Endothelial cell of umbilical vein (primary cell): ENCODE data around the gene ATG10. TPM values are rescaled to one million over a fixed set of nuclear protein-coding genes. Genes with fewer than 3 reads are reported as not detected.

Experiments used
- BruUV-seq: library from RNA; stranded (reverse); fragments of 400-500 nt; replicated peaks from 2 replicates; lab custom pipeline; 2021; lab: Mats Ljungman, UMichigan
- CTCF ChIA-PET: fragments of 300-600, 350-600 bp; sonication (Branson Sonifier 250); formaldehyde crosslinking; loops from one replicate; lab custom pipeline; 2021; ENCODE audit warnings: antibody characterized with exemption, inconsistent platforms; lab: Charles Lee
- POLR2A ChIA-PET: fragments of 300-600, 350-600 bp; sonication (Branson Sonifier 250); formaldehyde crosslinking; loops from one replicate; lab custom pipeline; 2021; ENCODE audit warnings: antibody characterized with exemption, inconsistent platforms; lab: Charles Lee
- DNase-seq: peaks from one replicate; pipeline ENCODE4 v3.0.0-alpha.2; 2011; ENCODE audit warnings: low read depth, low spot score
- FAIRE-seq: peaks from 2 replicates; lab custom pipeline; 2011; peaks lifted over from hg19 to GRCh38; lab: Jason Lieb, UNC
- H2AFZ ChIP-seq: 2 replicates; pipeline ENCODE4 v1.6.0; 2012; ENCODE audit warnings: low read depth, low read length, control low read depth, inconsistent platforms
- H3K27ac ChIP-seq: 2 replicates; pipeline ENCODE4 v1.5.1; 2011; ENCODE audit warnings: low read depth, mild to moderate bottlenecking, control low read depth, low read length, moderate library complexity; ENCODE audit not compliant: insufficient read depth
- H3K27me3 ChIP-seq, 2 experiments: 2 replicates each; pipeline versions ENCODE4 v1.6.0 to v1.6.1; 2011; ENCODE audit warnings: low read length in 2 of 2, mixed read lengths in 1 of 2; ENCODE audit not compliant: control insufficient read depth in 2 of 2, insufficient read depth in 2 of 2
- H3K36me3 ChIP-seq, 2 experiments: 2 replicates in 1 of 2; 3 replicates in 1 of 2; pipeline ENCODE4 v1.5.1; 2011; ENCODE audit warnings: low read length in 2 of 2, mild to moderate bottlenecking in 1 of 2, moderate library complexity in 1 of 2; ENCODE audit not compliant: control insufficient read depth in 2 of 2, insufficient read depth in 2 of 2; ENCODE audit errors: extremely low read depth in 1 of 2
- H3K4me1 ChIP-seq: 3 replicates; pipeline ENCODE4 v1.5.1; 2011; ENCODE audit warnings: mild to moderate bottlenecking, low read length; ENCODE audit not compliant: control insufficient read depth, insufficient read depth; ENCODE audit errors: extremely low read depth
- H3K4me2 ChIP-seq: 2 replicates; pipeline ENCODE4 v1.6.1; 2011; ENCODE audit warnings: low read length, control low read depth, mixed read lengths; ENCODE audit not compliant: insufficient read depth
- H3K4me3 ChIP-seq, 3 experiments: fragments of 200-600 bp in 1 of 3; sonication (generic), shearing (Covaris generic) in 1 of 3; replicated peaks in 1 of 3; 2 replicates each; pipeline ENCODE4 v1.5.1; 2011 to 2016; ENCODE audit warnings: control low read depth in 3 of 3, low read length in 3 of 3, mild to moderate bottlenecking in 2 of 3, inconsistent platforms in 1 of 3, low read depth in 1 of 3, moderate library complexity in 1 of 3; ENCODE audit not compliant: insufficient read depth in 1 of 3
- H3K79me2 ChIP-seq: 2 replicates; pipeline ENCODE4 v1.6.0; 2012; ENCODE audit warnings: low read length, inconsistent platforms; ENCODE audit not compliant: control insufficient read depth, insufficient read depth
- H3K9ac ChIP-seq: replicated peaks from 2 replicates; pipeline ENCODE3; 2011; ENCODE audit warnings: low read length, control low read depth; ENCODE audit not compliant: insufficient read depth; ENCODE audit errors: extremely low read depth
- H3K9me1 ChIP-seq: replicated peaks from 3 replicates; pipeline ENCODE4 v1.6.0; 2011; ENCODE audit warnings: mild to moderate bottlenecking, low read length; ENCODE audit not compliant: control insufficient read depth, insufficient read depth; ENCODE audit errors: extremely low read depth
- H3K9me3 ChIP-seq: replicated peaks from 2 replicates; pipeline ENCODE4 v1.5.1; 2012; ENCODE audit warnings: low read length, inconsistent platforms; ENCODE audit not compliant: control insufficient read depth, insufficient read depth
- H4K20me1 ChIP-seq: replicated peaks from 2 replicates; pipeline ENCODE3; 2011; ENCODE audit warnings: mild to moderate bottlenecking, low read length; ENCODE audit not compliant: control insufficient read depth, insufficient read depth; ENCODE audit errors: extremely low read depth
- EZH2 ChIP-seq: IDR thresholded peaks from 2 replicates; pipeline ENCODE4 v1.6.1; 2012; ENCODE audit warnings: borderline replicate concordance, low read depth, mild to moderate bottlenecking, moderate library complexity, low read length, inconsistent platforms; ENCODE audit not compliant: severe bottlenecking
- FOS ChIP-seq: IDR thresholded peaks from 2 replicates; pipeline ENCODE4 v1.6.1; 2011; ENCODE audit warnings: mild to moderate bottlenecking, low read length, moderate library complexity, borderline replicate concordance; ENCODE audit not compliant: insufficient read depth
- GATA2 ChIP-seq: IDR thresholded peaks from 2 replicates; pipeline ENCODE4 v1.7.0; 2011; ENCODE audit warnings: low read depth, mild to moderate bottlenecking, moderate library complexity, mixed read lengths, low read length; ENCODE audit not compliant: insufficient read length, insufficient read depth
- JUN ChIP-seq: IDR thresholded peaks from 2 replicates; pipeline ENCODE4 v1.6.1; 2011; ENCODE audit warnings: borderline replicate concordance, low read depth; ENCODE audit not compliant: insufficient read length, insufficient read depth
- MYC ChIP-seq: IDR thresholded peaks from one replicate; pipeline ENCODE4 v1.6.1; 2011; ENCODE audit warnings: mild to moderate bottlenecking, low read depth, low read length
- POLR2A ChIP-seq: IDR thresholded peaks from 2 replicates; pipeline ENCODE4 v1.6.1; 2012; ENCODE audit warnings: low read depth, mild to moderate bottlenecking, control low read depth, low read length
- POLR2AphosphoS5 ChIP-seq: IDR thresholded peaks from 2 replicates; pipeline ENCODE4 v1.6.1; 2012; ENCODE audit warnings: low read depth, mild to moderate bottlenecking, control low read depth, low read length, moderate library complexity; ENCODE audit not compliant: insufficient read depth
- dilution Hi-C: fragments of 300-500 bp; cut with MboI; formaldehyde crosslinking; loops from one replicate; pipeline ENCODE4 v1.15.0; 2019; ENCODE audit warnings: low sequenced_read_pairs; ENCODE audit not compliant: extremely low pct_ligation_motif_present
- intact Hi-C: fragments of 100-400 bp; cut with micrococcal nuclease; formaldehyde crosslinking; loops from one replicate; pipeline ENCODE4 v1.10.0; 2022
- polyA plus RNA-seq, 4 experiments: library from polyadenylated mRNA; depleted of rRNA in 3 of 4; stranded (reverse) in 3 of 4; unstranded in 1 of 4; fragments of >200 nt; gene quantifications; 2 replicates each; pipeline versions ENCODE4 v1.2.1 to v1.2.3, GENCODE V29; 2011 to 2012; ENCODE audit warnings: missing spikeins in 1 of 4
- total RNA-seq: library from RNA; stranded (reverse); gene quantifications from 2 replicates; pipeline ENCODE4 v1.2.3, GENCODE V29; 2021
- TF ChIP-seq, protein P1 (sequence below), 2 donors: IDR thresholded peaks; 1 replicate in 1 of 2; 2 replicates in 1 of 2; pipeline ENCODE4 v1.5.1; 2011; ENCODE audit warnings: low read length in 2 of 2, mild to moderate bottlenecking in 2 of 2, moderate library complexity in 2 of 2, control low read depth in 1 of 2, inconsistent platforms in 1 of 2, low read depth in 1 of 2; ENCODE audit not compliant: insufficient read depth in 1 of 2; ENCODE audit errors: extremely low read depth in 1 of 2
- TF ChIP-seq, protein P2 (sequence below): IDR thresholded peaks from 2 replicates; pipeline ENCODE4 v1.6.1; 2011; ENCODE audit not compliant: insufficient read depth, insufficient read length

The ATG10 gene
- total and polyA plus RNA-seq, 2 donors (not counting 3 experiments of a cell fraction or from before 2014, with no cell fraction given), result 1.6 to 3.9 TPM

DNA sequence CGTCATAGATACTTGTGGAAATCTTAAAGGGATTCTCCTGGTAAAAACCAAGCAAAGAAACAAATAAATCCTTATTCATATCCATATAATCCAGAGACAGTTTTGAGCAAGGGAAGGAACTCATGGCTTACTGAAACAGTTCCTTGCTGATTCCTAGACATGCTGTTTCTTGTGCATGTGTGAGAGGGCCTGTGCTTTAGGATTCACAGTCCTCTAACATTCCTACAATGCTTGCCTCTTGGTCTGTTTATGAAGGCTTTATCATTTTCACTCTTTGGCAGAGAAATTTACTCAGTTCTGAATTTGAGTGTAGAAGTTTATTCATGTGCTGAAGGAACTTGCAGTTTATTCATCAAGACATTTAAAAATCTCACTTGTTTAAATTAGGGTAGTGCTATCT, 183.0 kb downstream of the ATG10 start:
- Histone ChIP-seq H2AFZ (no peak overlapping the region), H3K9me1 (no peaks in the 10 kb centered on the region), H3K79me2 (no peaks in the 10 kb centered on the region), H3K9ac (no peak overlapping the region), H3K27ac (no peak overlapping the region), H3K4me2 (no peak overlapping the region), H3K4me1 (no peaks in the 10 kb centered on the region), H4K20me1 (no peaks in the 10 kb centered on the region), H3K9me3 (no peaks in the 10 kb centered on the region), H3K27me3 (no peaks in the 10 kb centered on the region), H3K4me3 (no peak overlapping the region), H3K36me3 (no peaks in the 10 kb centered on the region)
- ChIA-PET CTCF (interaction anchor here (1.3 kb wide), 1 partner anchor 11 kb away, joined by 3 read pairs; no protein-coding TSS in a partner anchor), POLR2A (no interaction called here)
- TF ChIP-seq EZH2 (no peak), JUN (no peak), POLR2A (no peak), POLR2AphosphoS5 (no peak), FOS (no peak), GATA2 (no peak), MYC (no peak)
- TF ChIP-seq, protein P1, sequence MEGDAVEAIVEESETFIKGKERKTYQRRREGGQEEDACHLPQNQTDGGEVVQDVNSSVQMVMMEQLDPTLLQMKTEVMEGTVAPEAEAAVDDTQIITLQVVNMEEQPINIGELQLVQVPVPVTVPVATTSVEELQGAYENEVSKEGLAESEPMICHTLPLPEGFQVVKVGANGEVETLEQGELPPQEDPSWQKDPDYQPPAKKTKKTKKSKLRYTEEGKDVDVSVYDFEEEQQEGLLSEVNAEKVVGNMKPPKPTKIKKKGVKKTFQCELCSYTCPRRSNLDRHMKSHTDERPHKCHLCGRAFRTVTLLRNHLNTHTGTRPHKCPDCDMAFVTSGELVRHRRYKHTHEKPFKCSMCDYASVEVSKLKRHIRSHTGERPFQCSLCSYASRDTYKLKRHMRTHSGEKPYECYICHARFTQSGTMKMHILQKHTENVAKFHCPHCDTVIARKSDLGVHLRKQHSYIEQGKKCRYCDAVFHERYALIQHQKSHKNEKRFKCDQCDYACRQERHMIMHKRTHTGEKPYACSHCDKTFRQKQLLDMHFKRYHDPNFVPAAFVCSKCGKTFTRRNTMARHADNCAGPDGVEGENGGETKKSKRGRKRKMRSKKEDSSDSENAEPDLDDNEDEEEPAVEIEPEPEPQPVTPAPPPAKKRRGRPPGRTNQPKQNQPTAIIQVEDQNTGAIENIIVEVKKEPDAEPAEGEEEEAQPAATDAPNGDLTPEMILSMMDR (IDR thresholded peaks at IDR 0.05; ENCODE audit: extremely low read depth in 1 of 2, insufficient read depth in 1 of 2, low read depth in 1 of 2, low read length in 2 of 2), result no peak
- TF ChIP-seq, protein P2, sequence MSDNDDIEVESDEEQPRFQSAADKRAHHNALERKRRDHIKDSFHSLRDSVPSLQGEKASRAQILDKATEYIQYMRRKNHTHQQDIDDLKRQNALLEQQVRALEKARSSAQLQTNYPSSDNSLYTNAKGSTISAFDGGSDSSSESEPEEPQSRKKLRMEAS, result no peak
- FAIRE-seq, result no peak
- dilution Hi-C loops (no loop called here), intact Hi-C loops (no loop called here)
- BruUV-seq, result no TSS peak
- DNase-seq, result no peak
